GM10266 (cell line): ENCODE data around the gene KCTD2.
"Not testable (repeated sequence)": the region's sequence is repeated elsewhere in the genome, so short reads cannot be mapped to it uniquely, and the experiment has no call there.

Experiments used
- DNase-seq: peaks from one replicate; pipeline ENCODE4 v3.0.0; 2012; ENCODE audit errors: extremely low spot score
- TF ChIP-seq, protein P1 (sequence below): IDR thresholded peaks from 2 replicates; pipeline ENCODE4 v1.5.1; 2012; ENCODE audit warnings: mild to moderate bottlenecking, low read depth; ENCODE audit not compliant: control insufficient read depth, insufficient read depth; ENCODE audit errors: missing control alignments

The KCTD2 gene

DNA sequence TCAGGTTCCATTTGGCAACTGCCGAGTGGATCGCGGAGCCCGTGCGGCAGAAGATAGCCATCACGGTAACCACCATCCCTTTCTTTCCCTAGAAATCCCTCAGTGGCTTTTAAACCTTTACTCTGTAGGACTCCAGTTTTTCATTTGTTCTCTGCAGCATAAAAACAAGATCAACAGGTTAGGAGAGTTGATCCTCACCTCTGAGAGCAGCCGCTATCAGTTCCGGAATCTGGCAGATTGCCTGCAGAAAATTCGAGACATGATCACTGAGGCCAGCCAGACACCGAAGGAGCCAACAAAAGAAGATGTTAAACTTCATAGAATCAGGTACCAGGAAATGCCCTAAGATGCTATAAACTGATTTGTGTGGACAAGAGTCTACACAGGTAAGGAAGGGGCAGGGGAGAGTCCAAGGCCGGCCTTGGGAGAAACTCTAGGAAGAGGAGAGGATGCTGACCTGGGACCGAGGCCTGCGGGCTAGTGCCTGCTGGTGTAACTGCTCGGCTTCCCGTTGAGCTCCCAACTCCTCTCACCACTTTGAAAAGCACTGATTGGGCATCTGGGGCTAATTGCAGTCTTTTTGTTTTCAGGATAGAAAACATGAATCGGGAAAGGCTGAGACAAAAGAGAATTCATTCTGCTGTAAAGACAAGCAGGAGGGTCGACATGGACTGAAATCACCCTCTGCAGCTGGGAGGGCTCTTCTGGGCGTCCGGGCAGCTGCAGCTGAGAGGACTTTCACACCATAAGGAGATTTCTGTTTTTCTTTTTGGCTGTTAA, 26.5 kb upstream of the KCTD2 start:
- no peak for DNase-seq
- TF ChIP-seq, protein P1, sequence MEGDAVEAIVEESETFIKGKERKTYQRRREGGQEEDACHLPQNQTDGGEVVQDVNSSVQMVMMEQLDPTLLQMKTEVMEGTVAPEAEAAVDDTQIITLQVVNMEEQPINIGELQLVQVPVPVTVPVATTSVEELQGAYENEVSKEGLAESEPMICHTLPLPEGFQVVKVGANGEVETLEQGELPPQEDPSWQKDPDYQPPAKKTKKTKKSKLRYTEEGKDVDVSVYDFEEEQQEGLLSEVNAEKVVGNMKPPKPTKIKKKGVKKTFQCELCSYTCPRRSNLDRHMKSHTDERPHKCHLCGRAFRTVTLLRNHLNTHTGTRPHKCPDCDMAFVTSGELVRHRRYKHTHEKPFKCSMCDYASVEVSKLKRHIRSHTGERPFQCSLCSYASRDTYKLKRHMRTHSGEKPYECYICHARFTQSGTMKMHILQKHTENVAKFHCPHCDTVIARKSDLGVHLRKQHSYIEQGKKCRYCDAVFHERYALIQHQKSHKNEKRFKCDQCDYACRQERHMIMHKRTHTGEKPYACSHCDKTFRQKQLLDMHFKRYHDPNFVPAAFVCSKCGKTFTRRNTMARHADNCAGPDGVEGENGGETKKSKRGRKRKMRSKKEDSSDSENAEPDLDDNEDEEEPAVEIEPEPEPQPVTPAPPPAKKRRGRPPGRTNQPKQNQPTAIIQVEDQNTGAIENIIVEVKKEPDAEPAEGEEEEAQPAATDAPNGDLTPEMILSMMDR = no peak

DNA sequence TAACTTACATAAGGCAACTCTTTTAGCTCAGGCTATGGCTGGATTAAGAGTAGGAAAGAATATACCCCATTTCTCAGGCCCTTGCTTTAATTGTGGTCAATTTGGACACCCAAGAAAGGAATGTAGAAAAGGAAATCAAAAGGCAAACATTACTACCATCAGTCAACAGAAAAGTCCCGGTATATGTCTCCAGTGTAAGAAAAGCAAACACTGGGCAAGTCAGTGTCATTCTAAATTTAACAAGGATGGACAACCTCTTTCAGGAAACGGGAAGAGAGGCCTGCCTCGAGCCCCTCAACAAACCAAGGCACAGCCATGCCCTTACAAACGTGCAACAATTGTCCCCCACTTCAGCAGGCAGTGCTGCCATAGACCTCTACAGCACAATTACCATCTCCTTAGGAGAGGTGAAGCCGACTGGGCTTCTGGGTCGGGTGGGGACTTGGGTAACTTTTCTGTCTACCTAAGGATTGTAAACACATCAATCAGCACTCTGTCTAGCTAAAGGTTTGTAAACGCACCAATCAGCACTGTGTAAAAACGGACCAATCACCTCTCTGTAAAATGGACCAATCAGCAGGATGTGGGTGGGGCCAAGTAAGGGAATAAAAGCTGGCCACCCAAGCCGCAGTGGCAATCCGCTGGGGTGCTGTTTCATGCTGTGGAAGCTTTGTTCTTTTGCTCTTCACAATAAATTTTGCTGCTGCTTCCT, 22.2 kb upstream of the KCTD2 start:
- DNase-seq = no peak
- TF ChIP-seq, protein P1 = no peak

DNA sequence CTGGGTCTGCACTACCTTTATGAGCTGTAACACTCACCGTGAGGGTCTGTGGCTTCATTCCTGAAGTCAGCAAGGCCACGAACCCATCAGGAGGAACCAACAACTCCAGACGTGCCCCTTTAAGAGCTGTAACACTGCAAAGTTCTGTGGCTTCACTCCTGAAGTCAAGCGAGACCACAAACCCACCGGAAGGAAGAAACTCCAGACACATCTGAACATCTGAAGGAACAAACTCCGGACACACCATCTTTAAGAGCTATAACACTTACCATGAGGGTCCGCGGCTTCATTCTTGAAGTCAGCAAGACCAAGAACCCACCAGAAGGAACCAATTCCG, 21.7 kb upstream of the KCTD2 start:
- not testable (repeated sequence) for DNase-seq

DNA sequence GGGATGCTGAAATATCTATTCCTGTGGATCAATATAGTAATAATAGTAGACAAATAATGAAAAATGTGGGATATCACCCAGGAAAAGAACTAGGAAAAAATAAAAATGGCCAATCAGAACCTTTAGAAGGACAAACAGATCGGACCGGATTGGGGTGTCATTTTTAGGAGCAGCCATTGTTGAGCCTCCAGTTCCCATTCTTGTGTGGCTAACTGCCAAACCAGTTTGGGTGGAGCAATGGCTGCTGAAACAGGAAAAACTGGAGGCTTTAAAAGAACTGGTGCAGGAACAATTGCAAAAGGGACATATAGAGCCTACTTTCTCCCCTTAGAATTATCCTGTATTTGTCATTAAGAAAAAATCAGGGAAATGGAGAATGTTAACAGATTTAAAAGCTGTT, 20.4 kb upstream of the KCTD2 start:
- DNase-seq = not testable (repeated sequence)

DNA sequence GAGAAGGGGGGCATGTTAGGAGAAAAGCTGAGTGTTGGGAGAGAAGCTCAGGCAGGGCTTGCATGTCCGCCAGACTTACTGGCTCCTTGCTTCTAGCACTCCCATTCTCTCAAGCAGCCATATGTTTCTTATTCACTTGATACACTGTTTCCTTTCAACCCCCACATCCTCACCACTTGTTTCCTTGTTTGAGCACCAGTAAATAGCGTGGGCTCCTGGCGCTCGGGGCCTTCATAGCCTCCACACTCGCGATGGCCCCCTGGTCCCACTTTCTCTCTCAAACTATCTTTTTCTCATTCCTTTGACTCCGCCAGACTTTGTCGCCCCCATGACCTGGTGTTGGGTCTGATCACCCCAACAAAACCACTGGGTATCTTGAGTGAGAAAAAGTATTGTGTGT, 16.9 kb upstream of the KCTD2 start:
- DNase-seq = no peak
- TF ChIP-seq, protein P1 = no peak

DNA sequence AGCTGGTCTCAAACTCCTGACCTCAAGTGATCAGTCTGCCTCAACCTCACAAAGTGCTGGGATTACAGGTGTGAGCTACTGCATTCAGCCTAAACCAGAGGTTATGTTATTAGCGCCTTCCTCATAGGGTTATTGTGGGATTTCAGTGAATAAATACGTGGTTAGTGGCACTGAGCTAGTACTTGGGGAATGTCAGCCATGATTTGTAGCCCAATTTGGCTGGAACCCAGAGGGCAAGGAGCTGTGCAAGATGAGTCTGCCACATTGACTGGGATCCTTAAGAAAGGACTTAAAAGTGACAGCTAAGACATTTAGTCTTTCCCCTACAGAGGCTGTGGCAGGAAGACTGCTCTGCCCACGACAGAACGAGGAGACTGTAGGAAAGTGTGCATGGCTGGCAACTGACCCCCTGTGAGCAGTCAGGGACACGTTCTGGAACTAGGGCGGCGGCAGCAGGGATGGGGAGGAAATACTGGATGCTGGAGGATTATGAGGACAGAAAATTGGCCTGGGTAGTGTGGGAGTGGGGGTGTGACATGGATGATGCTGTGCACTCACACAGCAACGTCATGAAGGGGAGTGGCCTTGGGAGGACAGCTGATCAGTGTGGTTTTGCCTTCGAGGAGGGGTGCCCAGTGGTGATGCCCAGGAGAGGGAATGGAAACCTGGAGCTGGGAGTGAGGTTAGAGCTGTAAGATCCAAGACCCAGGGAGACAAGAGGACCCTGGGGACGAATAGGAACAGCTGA, 14.9 kb upstream of the KCTD2 start:
- TF ChIP-seq, protein P1 = no peak
- peak; percentile 67 for DNase-seq

DNA sequence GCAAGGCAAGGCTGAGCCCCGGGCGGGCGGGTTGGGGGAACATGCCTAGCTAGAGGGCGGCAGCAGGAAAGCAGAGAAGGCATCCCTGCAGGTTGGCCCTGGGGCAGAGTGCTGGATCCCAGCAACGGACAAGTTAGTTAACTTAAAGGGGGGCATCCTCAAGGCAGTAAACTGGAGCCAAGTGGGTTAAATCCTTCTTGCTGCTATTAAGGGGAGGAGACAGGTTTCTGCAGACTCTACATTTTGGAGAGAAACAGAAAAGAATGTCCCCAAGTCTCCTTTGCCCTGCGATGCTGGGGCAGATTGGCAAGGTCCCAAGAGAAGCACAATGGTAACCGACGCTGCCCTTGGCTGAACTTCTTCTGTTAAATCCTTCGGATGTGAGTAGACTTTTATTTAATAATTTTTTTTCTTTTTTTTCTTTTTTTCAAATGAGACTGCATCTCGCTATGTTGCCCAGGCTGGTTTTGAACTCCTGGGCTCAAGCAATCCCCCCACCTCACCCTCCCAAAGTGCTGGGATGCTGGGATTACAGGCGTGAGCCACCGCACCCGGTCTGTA, 14.2 kb upstream of the KCTD2 start:
- TF ChIP-seq, protein P1 = no peak
- DNase-seq = no peak
